Neural progenitor cell (in vitro differentiated cells): ENCODE results near the gene WDR72.

Experiments used
- CTCF ChIP-seq: fragments of 200-600 bp; sonication (generic); IDR thresholded peaks from 2 replicates; pipeline ENCODE4 v1.5.1; 2017; ENCODE audit warnings: antibody characterized with exemption, mild to moderate bottlenecking
- EZH2 ChIP-seq: fragments of 200-600 bp; sonication (generic); IDR thresholded peaks from 2 replicates; pipeline ENCODE4 v1.6.1; 2017; ENCODE audit warnings: antibody characterized with exemption, mild to moderate bottlenecking, moderate library complexity

GRCh38 chr15:53710906-53711305 lies 48.6 kb downstream of the WDR72 start:
- no peak for TF ChIP-seq CTCF
- TF ChIP-seq EZH2: no peak
